H9 (cell line): ENCODE data around the gene TFR2. TPM values are rescaled to one million over a fixed set of nuclear protein-coding genes. Genes with fewer than 3 reads are reported as not detected.

Source experiments
- DNase-seq: peaks from one replicate; pipeline ENCODE4 v3.0.0-alpha.2; 2017
- H2AFZ ChIP-seq: one replicate; pipeline ENCODE4 v1.6.1; 2013; ENCODE audit warnings: mild to moderate bottlenecking, low read length, control low read depth, moderate library complexity
- H2AK5ac ChIP-seq: 2 replicates; pipeline ENCODE4 v1.6.1; 2013; ENCODE audit warnings: low read length, control low read depth, mixed read lengths; ENCODE audit not compliant: insufficient read length
- H2BK120ac ChIP-seq: one replicate; pipeline ENCODE4 v1.6.1; 2013; ENCODE audit warnings: low read depth, mild to moderate bottlenecking, low read length, control low read depth, inconsistent platforms; ENCODE audit not compliant: poor library complexity, severe bottlenecking
- H2BK12ac ChIP-seq: 2 replicates; pipeline ENCODE4 v1.6.1; 2013; ENCODE audit warnings: low read length, control low read depth, mixed read lengths, low read depth; ENCODE audit not compliant: insufficient read length
- H2BK15ac ChIP-seq: 2 replicates; pipeline ENCODE4 v1.6.1; 2013; ENCODE audit warnings: low read depth, low read length, control low read depth
- H2BK20ac ChIP-seq: one replicate; pipeline ENCODE4 v1.6.1; 2013; ENCODE audit warnings: low read depth, mild to moderate bottlenecking, low read length, control low read depth, inconsistent platforms; ENCODE audit not compliant: poor library complexity, severe bottlenecking
- H2BK5ac ChIP-seq: 2 replicates; pipeline ENCODE4 v1.6.1; 2013; ENCODE audit warnings: low read length, control low read depth, mixed read lengths; ENCODE audit not compliant: insufficient read length
- H3K14ac ChIP-seq: 2 replicates; pipeline ENCODE4 v1.6.1; 2013; ENCODE audit warnings: low read length, control low read depth; ENCODE audit not compliant: insufficient read depth
- H3K18ac ChIP-seq: 2 replicates; pipeline ENCODE4 v1.6.1; 2013; ENCODE audit warnings: low read depth, mild to moderate bottlenecking, mixed read lengths, low read length, control low read depth; ENCODE audit not compliant: insufficient read length
- H3K23ac ChIP-seq: 2 replicates; pipeline ENCODE4 v1.6.1; 2013; ENCODE audit warnings: low read length, control low read depth, mixed read lengths, low read depth; ENCODE audit not compliant: insufficient read length
- H3K23me2 ChIP-seq: 2 replicates; pipeline ENCODE4 v1.6.1; 2013; ENCODE audit warnings: low read depth, mild to moderate bottlenecking, mixed read lengths, low read length, control low read depth; ENCODE audit not compliant: insufficient read length, poor library complexity, severe bottlenecking
- H3K27ac ChIP-seq: 2 replicates; pipeline ENCODE4 v1.5.1; 2013; ENCODE audit warnings: low read length, control low read depth, mixed read lengths, low read depth; ENCODE audit not compliant: insufficient read length
- H3K27me3 ChIP-seq: 2 replicates; pipeline ENCODE4 v1.6.1; 2013; ENCODE audit warnings: low read length, control low read depth, inconsistent platforms; ENCODE audit not compliant: insufficient read depth
- H3K4ac ChIP-seq: 2 replicates; pipeline ENCODE4 v1.6.1; 2013; ENCODE audit warnings: low read depth, mild to moderate bottlenecking, control low read depth, inconsistent platforms, low read length, moderate library complexity
- H3K4me1 ChIP-seq: 2 replicates; pipeline ENCODE4 v1.6.1; 2013; ENCODE audit warnings: low read length, control low read depth, inconsistent platforms; ENCODE audit not compliant: insufficient read depth
- H3K4me2 ChIP-seq: 2 replicates; pipeline ENCODE4 v1.6.1; 2013; ENCODE audit warnings: low read length, control low read depth, mixed read lengths; ENCODE audit not compliant: insufficient read length, insufficient read depth
- H3K56ac ChIP-seq: 2 replicates; pipeline ENCODE4 v1.6.1; 2013; ENCODE audit warnings: low read depth, mild to moderate bottlenecking, mixed read lengths, low read length, control low read depth; ENCODE audit not compliant: insufficient read length
- H3K79me1 ChIP-seq: 2 replicates; pipeline ENCODE4 v1.6.1; 2013; ENCODE audit warnings: low read depth, mild to moderate bottlenecking, moderate library complexity, low read length, control low read depth, inconsistent platforms; ENCODE audit not compliant: insufficient read depth, poor library complexity, severe bottlenecking
- H3K79me2 ChIP-seq: 2 replicates; pipeline ENCODE4 v1.6.1; 2013; ENCODE audit warnings: low read length, control low read depth, inconsistent platforms; ENCODE audit not compliant: insufficient read depth
- H3K9ac ChIP-seq: 2 replicates; pipeline ENCODE4 v1.6.1; 2013; ENCODE audit warnings: low read length, control low read depth, mixed read lengths; ENCODE audit not compliant: insufficient read length; ENCODE audit errors: extremely low read depth
- H3K9me3 ChIP-seq: one replicate; pipeline ENCODE4 v1.6.1; 2013; ENCODE audit warnings: low read depth, low read length, inconsistent platforms; ENCODE audit not compliant: control insufficient read depth
- H3T11ph ChIP-seq: one replicate; pipeline ENCODE4 v1.6.1; 2013; ENCODE audit warnings: mild to moderate bottlenecking, low read length, control low read depth, inconsistent platforms
- H4K20me1 ChIP-seq: one replicate; pipeline ENCODE4 v1.6.1; 2013; ENCODE audit not compliant: control insufficient read depth, insufficient read length, insufficient read depth
- H4K5ac ChIP-seq: 2 replicates; pipeline ENCODE4 v1.6.1; 2013; ENCODE audit warnings: low read depth, mild to moderate bottlenecking, mixed read lengths, low read length, control low read depth; ENCODE audit not compliant: insufficient read length
- H4K8ac ChIP-seq: replicated peaks from 2 replicates; pipeline ENCODE4 v1.6.1; 2013; ENCODE audit warnings: low read length, control low read depth, mixed read lengths, low read depth; ENCODE audit not compliant: insufficient read length
- H4K91ac ChIP-seq: 2 replicates; pipeline ENCODE4 v1.6.1; 2013; ENCODE audit warnings: low read depth, mild to moderate bottlenecking, moderate library complexity, mixed read lengths, low read length, control low read depth; ENCODE audit not compliant: insufficient read length
- H3K27ac Mint-ChIP-seq, 3 experiments: 2 replicates in 2 of 3; 3 replicates in 1 of 3; pipeline ENCODE4 v1.8.0; 2020 to 2021; ENCODE audit warnings: mixed read lengths in 3 of 3, mild to moderate bottlenecking in 1 of 3, moderate library complexity in 1 of 3
- H3K27me3 Mint-ChIP-seq: 2 replicates; pipeline ENCODE4 v1.8.0; 2021; ENCODE audit warnings: low read depth, mild to moderate bottlenecking, moderate library complexity, mixed read lengths
- H3K36me3 Mint-ChIP-seq, 3 experiments: 2 replicates in 2 of 3; 3 replicates in 1 of 3; pipeline ENCODE4 v1.8.0; 2020 to 2021; ENCODE audit warnings: low read depth in 3 of 3, mixed read lengths in 3 of 3; ENCODE audit not compliant: insufficient read depth in 1 of 3
- H3K4me1 Mint-ChIP-seq, 2 experiments: 2 replicates each; pipeline ENCODE4 v1.8.0; 2020; ENCODE audit warnings: mixed read lengths in 2 of 2
- H3K4me3 Mint-ChIP-seq, 2 experiments: 2 replicates in 1 of 2; 3 replicates in 1 of 2; pipeline ENCODE4 v1.8.0; 2020 to 2021; ENCODE audit warnings: mild to moderate bottlenecking in 2 of 2, mixed read lengths in 2 of 2, moderate library complexity in 1 of 2
- H3K9me3 Mint-ChIP-seq, 2 experiments: 2 replicates in 1 of 2; 3 replicates in 1 of 2; pipeline ENCODE4 v1.8.0; 2020; ENCODE audit warnings: mild to moderate bottlenecking in 2 of 2, mixed read lengths in 2 of 2, moderate library complexity in 1 of 2
- CTCF ChIP-seq: fragments of 200-600 bp; sonication (generic); conservative IDR thresholded peaks from 3 replicates; pipeline ENCODE4 v1.8.0; 2021; ENCODE audit warnings: antibody characterized with exemption, mild to moderate bottlenecking
- WGBS: extraction: QIAGEN DNeasy Blood & Tissue Kit; methylation state at CpG from one replicate; pipeline ENCODE4 v1.1.7; 2013; ENCODE audit warnings: missing lambda C conversion rate, low lambda C conversion rate, mixed read lengths; ENCODE audit not compliant: insufficient read length; ENCODE audit errors: extremely low coverage; 5-methylcytosine and 5-hydroxymethylcytosine counted together
- total RNA-seq: library from RNA; stranded (reverse); gene quantifications from 2 replicates; pipeline ENCODE4 v1.2.1, GENCODE V29; 2021

Gene TFR2
- total RNA-seq, 1 experiment from 2014 or later = 2.3 TPM

GRCh38 chr7:100575206-100575631, 66.1 kb downstream of the TFR2 start:
- Mint-ChIP-seq H3K4me1 (peaks cover 16 to 19% of the 10 kb centered on the region in 2 experiments), H3K4me3 (no peak overlapping the region), H3K36me3 (peaks cover 11 to 27% (median 23%) of the 10 kb centered on the region in 3 experiments; a peak in 6 of 7 replicates), H3K9me3 (no peaks in the 10 kb centered on the region), H3K27ac (peak overlapping the region in 1 of 3 experiments; percentile 71; a peak in 1 of 7 replicates), H3K27me3 (peaks cover 5% of the 10 kb centered on the region)
- DNase-seq = peak; percentile 48
- H3K27me3 ChIP-seq = no peaks in the 10 kb centered on the region
- H4K5ac ChIP-seq = no peak overlapping the region
- no peak overlapping the region for H3K56ac ChIP-seq
- no peak overlapping the region for H2BK12ac ChIP-seq
- H2BK120ac ChIP-seq = no peak overlapping the region
- no CpG with 5 or more reads among the region's 14 CpGs for WGBS
- no peaks in the 10 kb centered on the region for H3K79me1 ChIP-seq
- H3K4ac ChIP-seq = no peak overlapping the region
- no peak overlapping the region for H2AK5ac ChIP-seq
- no peak overlapping the region for H3K27ac ChIP-seq
- no peak overlapping the region for H2BK20ac ChIP-seq
- H4K8ac ChIP-seq = no peak overlapping the region
- H2BK5ac ChIP-seq = no peak overlapping the region
- peaks cover 1% of the 10 kb centered on the region for H3K23me2 ChIP-seq
- TF ChIP-seq CTCF = no peak
- H4K20me1 ChIP-seq = no peaks in the 10 kb centered on the region
- no peak overlapping the region for H3K18ac ChIP-seq
- no peak overlapping the region for H3K23ac ChIP-seq
- no peak overlapping the region for H3T11ph ChIP-seq
- H4K91ac ChIP-seq = no peak overlapping the region
- no peaks in the 10 kb centered on the region for H3K9me3 ChIP-seq
- H2BK15ac ChIP-seq = no peak overlapping the region
- no peak overlapping the region for H3K9ac ChIP-seq
- H3K4me1 ChIP-seq = peaks cover 5% of the 10 kb centered on the region; the same call in 1 of the 2 replicates
- no peak overlapping the region for H3K14ac ChIP-seq
- no peaks in the 10 kb centered on the region for H3K79me2 ChIP-seq
- H3K4me2 ChIP-seq = no peak overlapping the region
- no peak overlapping the region for H2AFZ ChIP-seq
